ENCODE measurements around the gene PWWP2B.

PWWP2B gene

GRCh38 chr10:132408823-132409666 lies 12.0 kb downstream of the PWWP2B start:
- DNase-seq = no peak

DNA sequence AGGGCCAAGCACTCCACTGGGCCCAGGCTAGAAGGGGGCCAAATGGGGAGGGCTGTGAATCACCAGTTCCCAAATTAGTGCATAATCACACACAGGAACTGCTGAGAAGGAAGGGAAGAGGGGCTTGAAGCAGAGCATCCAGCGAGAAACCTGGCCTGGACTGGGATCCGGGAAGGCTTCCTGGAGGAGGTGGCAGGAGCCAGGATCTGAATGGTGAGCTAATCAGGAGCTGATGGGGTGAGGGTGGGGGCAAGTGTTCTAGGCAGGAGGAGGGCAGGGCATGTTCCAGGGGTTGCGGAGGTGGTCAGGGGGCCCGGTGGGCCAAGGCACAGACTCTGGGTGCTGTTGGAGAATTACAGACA lies 12.6 kb downstream of the PWWP2B start:
- no peak for DNase-seq

DNA sequence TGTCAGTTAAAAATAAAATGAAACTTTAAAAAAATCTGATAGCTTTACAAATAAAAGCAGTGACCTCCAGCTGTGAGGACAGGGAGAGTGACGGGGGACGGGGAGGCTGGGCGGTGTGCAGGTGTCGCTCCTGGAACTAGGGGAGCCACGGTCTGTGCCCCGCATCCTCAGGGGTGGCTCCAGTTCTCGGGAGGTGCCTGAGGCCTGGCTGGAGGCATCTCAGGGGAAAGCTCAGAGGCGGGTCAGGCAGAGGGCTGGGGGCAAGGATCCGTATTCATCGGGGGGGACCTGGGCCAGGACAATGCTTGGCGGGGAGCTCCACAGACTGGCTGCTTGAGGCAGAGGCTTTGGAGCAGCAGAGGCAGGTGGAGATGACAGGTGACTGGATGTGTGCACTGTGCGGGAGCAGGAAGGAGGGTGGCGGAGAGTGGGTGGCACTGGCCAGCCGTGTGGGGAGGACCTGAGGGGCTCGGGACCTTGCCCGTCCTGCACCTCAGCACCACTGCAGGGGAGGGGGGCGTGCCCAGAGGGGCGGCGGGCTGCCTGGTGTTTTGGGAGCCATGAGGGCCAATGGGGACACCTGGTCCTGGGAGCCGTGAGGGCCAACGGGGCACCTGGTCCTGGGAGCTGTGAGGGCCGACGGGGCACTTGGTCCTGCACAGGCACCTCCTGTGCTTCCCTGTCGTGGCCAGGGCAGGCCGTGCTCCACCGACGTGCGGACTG lies 13.2 kb downstream of the PWWP2B start:
- no peak for DNase-seq

DNA sequence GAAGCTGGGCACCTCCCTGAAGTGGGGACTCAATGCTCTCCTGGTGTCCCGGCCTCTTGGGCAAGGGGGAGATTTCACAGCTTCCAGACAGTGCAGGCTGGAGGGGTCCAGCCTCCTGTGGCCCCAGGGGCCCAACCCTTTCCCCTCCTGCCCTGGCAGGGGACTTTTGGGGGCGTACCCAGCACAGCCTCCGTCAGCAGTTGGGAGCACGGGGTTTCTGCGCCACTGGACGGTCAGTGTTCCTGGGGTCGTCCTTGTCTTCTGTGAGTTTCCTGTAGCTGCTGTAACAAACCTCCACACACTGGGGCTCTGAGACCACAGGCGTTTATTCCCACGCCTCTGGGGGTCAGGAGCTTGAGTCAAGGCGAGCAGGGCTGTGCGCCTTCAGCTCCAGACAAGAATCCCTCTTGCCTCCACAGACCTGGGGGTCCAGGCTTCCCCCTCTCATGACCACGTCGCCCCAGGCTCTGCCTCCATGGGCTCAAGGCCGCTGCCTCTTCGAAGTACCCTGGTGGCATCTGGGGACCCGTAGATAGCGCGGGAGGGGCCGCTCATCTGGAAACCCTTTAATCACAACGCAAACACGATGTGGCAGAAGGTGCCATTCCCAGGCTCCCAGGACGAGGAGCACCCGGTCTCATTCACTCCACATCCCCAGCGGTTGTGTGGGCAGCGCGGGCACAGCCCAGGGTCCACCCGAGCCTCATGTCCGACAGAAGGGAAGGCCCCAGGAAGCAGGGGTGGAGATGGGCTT lies 14.0 kb downstream of the PWWP2B start:
- DNase-seq = no peak

DNA sequence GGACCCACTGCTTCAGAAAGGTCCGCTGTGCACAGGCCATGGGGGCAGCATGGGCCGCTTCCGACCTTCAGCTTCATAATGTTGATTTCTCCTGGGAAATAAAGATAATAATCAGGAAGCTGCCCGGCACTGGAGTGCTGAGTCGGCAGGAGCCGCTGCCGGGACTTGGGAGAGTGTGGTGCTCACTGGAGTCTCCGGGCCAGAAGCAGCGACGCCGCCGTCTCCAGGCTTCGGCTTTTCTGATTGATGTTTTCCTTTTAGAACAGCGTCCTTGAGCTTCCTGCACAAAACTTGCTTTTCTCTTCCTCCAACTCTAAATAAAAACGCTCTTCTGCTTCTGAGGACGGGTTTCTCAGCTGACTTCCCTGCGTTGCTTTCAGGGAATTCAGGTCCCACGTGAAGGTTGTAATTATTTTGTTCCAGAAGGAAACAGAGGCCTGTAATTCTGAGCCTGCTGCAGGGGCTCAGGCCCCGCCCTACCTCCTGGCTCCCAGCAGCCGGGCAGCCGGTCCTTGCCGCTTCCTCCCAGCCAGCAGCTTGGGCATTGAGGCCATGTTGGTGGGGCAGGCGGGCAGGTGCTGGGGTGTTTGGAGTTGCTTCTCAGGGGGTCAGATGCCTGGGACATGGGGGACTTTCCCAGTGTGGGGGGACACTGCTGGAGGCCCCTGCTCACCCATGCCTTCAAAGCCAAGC lies 14.7 kb downstream of the PWWP2B start:
- DNase-seq = no peak

GRCh38 chr10:132412316-132413192 lies 15.6 kb downstream of the PWWP2B start:
- no peak for DNase-seq

GRCh38 chr10:132413226-132414205 lies 16.5 kb downstream of the PWWP2B start:
- no peak for DNase-seq

DNA sequence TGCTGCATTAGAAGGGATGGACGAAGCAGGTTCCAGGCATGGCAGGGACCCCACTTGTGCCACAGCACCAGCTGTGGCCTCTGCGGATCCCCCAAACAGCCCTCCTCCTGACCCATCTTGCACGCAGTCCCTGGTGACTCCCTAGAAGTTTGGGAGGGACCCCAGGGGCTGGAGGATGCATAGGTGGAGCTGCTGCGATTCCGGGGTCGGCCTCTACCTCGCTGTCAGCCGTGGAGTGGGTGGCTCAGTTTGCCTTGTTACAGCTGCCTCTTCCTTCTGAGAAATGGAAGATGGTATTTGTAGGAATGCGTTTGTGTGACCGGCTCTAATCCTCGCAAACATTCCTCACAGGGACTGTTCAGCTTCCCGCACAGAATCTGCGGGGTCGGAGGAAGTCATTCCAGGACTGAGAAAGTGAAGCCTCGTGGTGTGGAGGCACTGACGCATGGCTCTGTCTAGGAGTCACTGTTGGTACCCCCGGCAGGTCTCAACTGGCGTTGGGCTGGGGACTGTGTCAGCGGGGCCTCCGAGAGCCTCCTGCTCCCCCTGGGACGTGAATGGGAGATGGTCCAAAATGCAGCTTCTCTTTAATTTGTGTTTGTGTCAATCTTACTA lies 17.5 kb downstream of the PWWP2B start:
- no peak for DNase-seq

DNA sequence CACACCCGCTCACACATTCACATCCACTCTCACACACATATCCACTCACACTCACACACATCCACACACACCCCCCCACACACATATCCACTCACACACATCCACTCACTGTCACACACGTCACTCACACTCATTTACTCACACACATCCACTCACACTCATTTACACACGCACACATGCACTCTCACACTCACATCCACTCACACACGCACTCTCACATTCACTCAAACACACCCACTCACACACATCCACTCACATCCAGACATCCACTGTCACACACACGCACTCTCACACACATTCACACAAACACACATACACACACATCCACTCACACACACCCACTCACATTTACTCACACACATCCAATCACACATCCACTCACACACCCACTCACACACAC lies 18.3 kb downstream of the PWWP2B start:
- no peak for DNase-seq

DNA sequence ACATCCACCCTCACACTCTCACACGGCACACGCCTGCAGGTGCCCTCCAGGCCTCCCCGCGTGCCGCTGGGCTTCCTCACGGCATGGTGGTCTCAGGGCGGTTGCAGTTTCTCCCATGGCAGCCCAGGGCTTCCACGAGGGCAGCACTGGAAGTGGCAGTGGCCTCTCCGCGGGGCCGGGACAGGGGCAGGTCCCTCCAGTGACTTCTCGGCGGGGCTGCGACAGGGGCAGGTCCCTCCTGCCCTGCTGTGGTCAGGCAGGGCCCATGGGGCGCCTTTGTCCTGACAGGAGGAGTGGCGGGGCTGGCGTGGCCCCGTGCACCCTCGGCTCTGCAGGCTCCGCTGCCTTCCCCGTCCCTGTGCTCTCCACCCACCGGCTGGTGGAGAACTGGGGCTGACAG lies 19.0 kb downstream of the PWWP2B start:
- DNase-seq = no peak

GRCh38 chr10:132416566-132417256 lies 19.7 kb downstream of the PWWP2B start:
- no peak for DNase-seq

- DNase-seq = no peak
Measured at GRCh38 chr10:132417257-132417910, 20.4 kb downstream of the PWWP2B start.

DNA sequence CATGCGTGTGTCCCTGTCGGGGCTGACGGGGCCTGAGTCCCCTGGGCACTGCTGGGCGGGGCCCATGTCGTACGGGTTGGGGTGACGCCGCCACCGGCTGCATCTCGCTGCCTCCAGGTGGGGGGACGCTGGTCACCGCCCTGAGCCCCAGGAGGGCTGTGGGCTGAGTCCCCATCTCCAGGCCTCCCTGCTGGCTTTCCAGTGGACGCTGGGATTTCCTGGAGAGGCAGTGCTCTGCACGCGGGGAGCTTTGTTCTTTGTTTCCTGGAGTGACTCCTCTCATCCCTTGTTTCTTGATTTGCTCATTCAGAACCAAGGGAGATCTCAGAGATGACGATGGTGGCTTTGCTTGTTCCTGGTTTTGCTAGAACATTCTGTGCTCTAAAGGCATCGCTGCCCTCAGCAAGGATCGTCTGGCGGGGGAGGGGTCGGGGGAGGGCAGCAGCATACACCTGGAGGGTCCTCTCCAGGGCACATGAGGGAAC lies 21.0 kb downstream of the PWWP2B start:
- DNase-seq = no peak

- DNase-seq = no peak
Measured at GRCh38 chr10:132418527-132419416, 21.8 kb downstream of the PWWP2B start.

DNA sequence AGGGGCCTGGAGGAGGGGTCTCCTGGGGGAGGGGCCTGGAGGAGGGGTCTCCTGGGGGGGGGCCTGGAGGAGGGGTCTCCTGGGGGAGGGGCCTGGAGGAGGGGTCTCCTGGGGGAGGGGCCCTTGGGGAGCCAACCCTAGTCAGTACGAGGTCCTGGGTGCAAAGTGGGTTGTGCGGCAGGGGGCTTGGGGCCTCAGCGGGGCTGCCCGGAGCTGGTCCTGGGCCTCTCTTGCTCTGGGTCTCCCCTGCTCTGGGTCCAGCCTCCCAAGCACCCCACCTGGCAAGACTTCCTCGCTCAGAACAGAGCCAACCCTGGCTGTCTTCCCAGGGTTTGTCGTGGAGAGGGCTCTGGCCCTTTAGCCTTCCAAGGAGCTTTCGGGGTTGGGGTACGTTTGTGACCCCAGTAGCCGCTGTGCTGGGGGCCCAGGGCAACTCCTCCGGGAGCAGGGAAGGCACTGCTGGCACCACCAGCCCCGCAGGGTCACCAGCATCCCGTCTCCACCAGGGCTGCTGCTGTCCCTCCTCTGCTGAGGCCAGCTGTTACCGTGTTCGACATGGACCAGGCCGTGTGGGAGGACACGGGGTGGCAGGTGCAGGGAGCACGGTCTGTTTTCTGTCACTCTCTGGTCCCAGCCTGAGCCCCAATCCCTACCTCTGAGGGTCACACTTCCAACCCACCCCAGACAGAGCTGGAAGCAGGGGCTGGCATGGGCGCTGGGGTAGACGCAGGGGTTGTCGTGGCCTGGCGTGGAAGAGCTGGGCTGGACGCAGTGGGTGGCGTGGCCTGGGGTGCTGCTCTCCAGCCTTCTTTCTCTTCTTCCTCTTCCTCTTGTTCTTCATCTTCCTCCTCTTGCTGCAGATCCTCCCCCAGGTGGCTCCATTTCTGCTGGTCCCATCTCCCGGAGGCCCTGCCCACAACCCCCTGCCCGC lies 22.8 kb downstream of the PWWP2B start:
- DNase-seq = no peak

- DNase-seq = no peak
Measured at GRCh38 chr10:132420469-132420980, 23.5 kb downstream of the PWWP2B start.
